Measurements from ENCODE around the gene TTC33. TPM values are rescaled to one million over a fixed set of nuclear protein-coding genes. Genes with fewer than 3 reads are reported as not detected.

The TTC33 gene
- total RNA-seq, 1 experiment from 2014 or later = 12.6 TPM

- CTCF ChIA-PET = no interaction called here
Observed at GRCh38 chr5:40784027-40784653, 28.4 kb upstream of the TTC33 start.

GRCh38 chr5:40781843-40782409 lies 26.2 kb upstream of the TTC33 start:
- H3K36me3 ChIP-seq (ENCODE audit: control insufficient read depth, insufficient read depth, low read length) = no peaks in the 10 kb centered on the region
- no peak overlapping the region for H3K4me3 ChIP-seq (ENCODE audit: low read depth in 2 of 2, low read length in 2 of 2)
- no peaks in the 10 kb centered on the region for H3K27me3 ChIP-seq (ENCODE audit: control insufficient read depth, insufficient read depth, low read length)
- ChIA-PET CTCF (no interaction called here), POLR2A (no interaction called here)
- no TSS peak for BruUV-seq (replicated peaks)
- TF ChIP-seq TCF7L2 (IDR thresholded peaks at IDR 0.05; ENCODE audit: low read depth, low read length) (no peak), CTCF (IDR thresholded peaks at IDR 0.05) (no peak), POLR2AphosphoS5 (IDR thresholded peaks at IDR 0.05; ENCODE audit: low read depth, low read length) (no peak), REST (IDR thresholded peaks at IDR 0.05; ENCODE audit: insufficient read depth in 1 of 2, low read depth in 2 of 2, low read length in 1 of 2) (no peak)
- intact Hi-C loops (cut with micrococcal nuclease; ENCODE audit: unreplicated experiment) = no loop called here
- ATAC-seq = no peak
- no peak overlapping the region for H3K27ac ChIP-seq (ENCODE audit: low read length)
- H3K9me3 ChIP-seq (ENCODE audit: control insufficient read depth, insufficient read depth, low read depth, low read length) = no peaks in the 10 kb centered on the region
- DNase-seq (ENCODE audit: low read depth, low spot score) = no peak
- in situ Hi-C loops (cut with HindIII; ENCODE audit: low pct_unique_long_range_greater_than_20kb, low sequenced_read_pairs) = no loop called here
- peaks cover 10% of the 10 kb centered on the region; the same call in 1 of the 2 replicates for H3K4me1 ChIP-seq (ENCODE audit: control insufficient read depth, insufficient read depth, low read length)

More at GRCh38 chr5:40784027-40784653, 28.4 kb upstream of the TTC33 start:
- DNase-seq (ENCODE audit: low read depth, low spot score) (no peak), ATAC-seq (no peak)
- H3K36me3 ChIP-seq (ENCODE audit: control insufficient read depth, insufficient read depth, low read length) = no peaks in the 10 kb centered on the region
- H3K4me1 ChIP-seq (ENCODE audit: control insufficient read depth, insufficient read depth, low read length) = peaks cover 10% of the 10 kb centered on the region; the same call in 1 of the 2 replicates
- intact Hi-C loops (cut with micrococcal nuclease; ENCODE audit: unreplicated experiment) = no loop called here
- in situ Hi-C loops (cut with HindIII; ENCODE audit: low pct_unique_long_range_greater_than_20kb, low sequenced_read_pairs) = no loop called here
- TF ChIP-seq SIN3A (IDR thresholded peaks at IDR 0.05; ENCODE audit: borderline replicate concordance, insufficient read depth, low read depth, low read length) (no peak), REST (IDR thresholded peaks at IDR 0.05; ENCODE audit: insufficient read depth in 1 of 2, low read depth in 2 of 2, low read length in 1 of 2) (no peak), TCF7L2 (IDR thresholded peaks at IDR 0.05; ENCODE audit: low read depth, low read length) (no peak), CTCF (IDR thresholded peaks at IDR 0.05) (no peak), POLR2AphosphoS5 (IDR thresholded peaks at IDR 0.05; ENCODE audit: low read depth, low read length) (no peak)
- no peaks in the 10 kb centered on the region for H3K27me3 ChIP-seq (ENCODE audit: control insufficient read depth, insufficient read depth, low read length)
- no peak overlapping the region for H3K27ac ChIP-seq (ENCODE audit: low read length)
- POLR2A ChIA-PET = no interaction called here
- H3K4me3 ChIP-seq (ENCODE audit: low read depth in 2 of 2, low read length in 2 of 2) = no peak overlapping the region
- H3K9me3 ChIP-seq (ENCODE audit: control insufficient read depth, insufficient read depth, low read depth, low read length) = peaks cover 3% of the 10 kb centered on the region; the same call in 1 of the 2 replicates
- BruUV-seq (replicated peaks) = no TSS peak
